ENCODE measurements around the gene RALGAPA2. TPM values are rescaled to one million over a fixed set of nuclear protein-coding genes. Genes with fewer than 3 reads are reported as not detected.

Gene RALGAPA2
- total RNA-seq, 2 donors from 2014 or later: 27.8 to 28.5 TPM

DNA sequence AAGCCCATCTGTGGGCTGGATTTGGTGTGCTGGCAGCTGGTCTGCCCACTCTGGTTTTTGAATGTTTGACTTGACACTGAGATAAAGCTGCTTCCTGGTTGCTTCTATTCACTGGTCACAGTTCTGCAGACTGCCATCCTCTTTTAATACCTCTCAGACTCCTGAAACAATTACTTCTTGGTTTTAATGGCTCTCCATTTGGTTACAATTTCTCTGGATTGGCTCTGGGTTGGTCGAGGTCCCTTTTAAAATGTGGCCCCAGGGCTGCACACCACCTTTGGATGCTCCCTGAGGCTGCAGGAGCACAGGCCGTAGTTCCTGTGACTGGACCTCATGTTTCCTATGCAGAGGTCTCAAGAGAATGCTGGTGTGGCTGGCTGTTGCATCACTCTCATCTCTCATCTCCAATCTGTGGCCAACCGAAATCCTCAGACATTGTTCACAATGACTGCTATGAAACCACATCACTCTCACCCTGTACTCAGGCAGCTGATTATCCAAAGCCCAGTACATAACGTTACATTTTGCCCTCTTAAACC lies 246.0 kb downstream of the RALGAPA2 start:
- TF ChIP-seq, protein P1, sequence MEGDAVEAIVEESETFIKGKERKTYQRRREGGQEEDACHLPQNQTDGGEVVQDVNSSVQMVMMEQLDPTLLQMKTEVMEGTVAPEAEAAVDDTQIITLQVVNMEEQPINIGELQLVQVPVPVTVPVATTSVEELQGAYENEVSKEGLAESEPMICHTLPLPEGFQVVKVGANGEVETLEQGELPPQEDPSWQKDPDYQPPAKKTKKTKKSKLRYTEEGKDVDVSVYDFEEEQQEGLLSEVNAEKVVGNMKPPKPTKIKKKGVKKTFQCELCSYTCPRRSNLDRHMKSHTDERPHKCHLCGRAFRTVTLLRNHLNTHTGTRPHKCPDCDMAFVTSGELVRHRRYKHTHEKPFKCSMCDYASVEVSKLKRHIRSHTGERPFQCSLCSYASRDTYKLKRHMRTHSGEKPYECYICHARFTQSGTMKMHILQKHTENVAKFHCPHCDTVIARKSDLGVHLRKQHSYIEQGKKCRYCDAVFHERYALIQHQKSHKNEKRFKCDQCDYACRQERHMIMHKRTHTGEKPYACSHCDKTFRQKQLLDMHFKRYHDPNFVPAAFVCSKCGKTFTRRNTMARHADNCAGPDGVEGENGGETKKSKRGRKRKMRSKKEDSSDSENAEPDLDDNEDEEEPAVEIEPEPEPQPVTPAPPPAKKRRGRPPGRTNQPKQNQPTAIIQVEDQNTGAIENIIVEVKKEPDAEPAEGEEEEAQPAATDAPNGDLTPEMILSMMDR (IDR thresholded peaks at IDR 0.05): no peak
- Histone ChIP-seq H3K4me3 (no peak overlapping the region), H3K4me1 (no peaks in the 10 kb centered on the region), H3K27me3 (no peaks in the 10 kb centered on the region), H3K9me3 (no peaks in the 10 kb centered on the region), H3K27ac (peak overlapping the region in 1 of 2 donors; percentile 11), H3K36me3 (no peaks in the 10 kb centered on the region)
- DNase-seq (ENCODE audit: low spot score): no peak

DNA sequence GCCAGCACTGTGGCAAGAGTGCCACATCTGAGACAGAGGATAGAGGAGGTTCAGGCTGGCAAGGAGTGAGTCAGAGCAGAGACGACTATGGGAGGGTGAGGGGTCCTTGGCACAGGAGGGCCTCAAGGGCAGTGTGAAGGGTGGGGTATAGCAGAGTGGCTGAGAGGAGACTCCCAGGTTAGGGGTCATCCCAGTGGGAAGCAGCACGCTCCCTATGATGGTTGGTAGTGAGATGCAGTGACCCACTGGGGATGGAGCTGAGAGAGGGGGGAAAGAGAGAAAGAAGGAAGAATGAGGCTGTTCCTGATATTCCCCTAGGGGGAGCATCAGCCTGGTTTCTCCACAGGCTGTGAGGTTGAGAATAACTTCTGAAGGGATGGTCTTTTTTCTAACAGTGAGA lies 247.2 kb downstream of the RALGAPA2 start:
- Histone ChIP-seq H3K27me3 (no peaks in the 10 kb centered on the region), H3K4me3 (no peak overlapping the region), H3K9me3 (no peaks in the 10 kb centered on the region), H3K36me3 (no peaks in the 10 kb centered on the region), H3K4me1 (no peaks in the 10 kb centered on the region), H3K27ac (no peak overlapping the region)
- TF ChIP-seq, protein P1 (IDR thresholded peaks at IDR 0.05): peak in 1 of 2 donors; percentile 25
- no peak for DNase-seq (ENCODE audit: low spot score)

DNA sequence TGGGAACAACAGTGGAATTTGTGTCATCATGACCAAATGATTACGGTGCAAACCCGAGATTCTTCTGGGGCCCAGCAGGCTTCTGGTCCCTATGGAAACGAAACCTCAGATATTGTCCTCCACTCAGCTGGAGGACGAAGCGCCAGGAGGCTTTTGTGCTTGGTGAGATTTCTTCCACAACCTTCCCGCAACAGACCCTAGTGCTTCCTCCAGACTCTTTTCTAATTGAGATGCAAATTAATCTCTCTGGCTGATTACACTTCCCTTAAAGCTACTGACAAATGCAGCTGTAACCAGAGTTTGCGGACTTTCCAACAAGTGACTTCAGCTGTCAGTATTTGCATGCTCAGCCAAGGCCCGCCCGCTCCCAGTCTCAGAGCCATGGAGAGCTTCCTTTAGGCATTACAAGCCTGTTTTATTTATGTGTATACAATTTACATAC lies 248.5 kb downstream of the RALGAPA2 start:
- H3K27me3 ChIP-seq: no peaks in the 10 kb centered on the region
- H3K4me1 ChIP-seq: no peaks in the 10 kb centered on the region
- H3K9me3 ChIP-seq: no peaks in the 10 kb centered on the region
- no peak overlapping the region for H3K4me3 ChIP-seq
- TF ChIP-seq, protein P1 (IDR thresholded peaks at IDR 0.05): no peak
- no peaks in the 10 kb centered on the region for H3K36me3 ChIP-seq
- no peak overlapping the region for H3K27ac ChIP-seq
- no peak for DNase-seq (ENCODE audit: low spot score)

DNA sequence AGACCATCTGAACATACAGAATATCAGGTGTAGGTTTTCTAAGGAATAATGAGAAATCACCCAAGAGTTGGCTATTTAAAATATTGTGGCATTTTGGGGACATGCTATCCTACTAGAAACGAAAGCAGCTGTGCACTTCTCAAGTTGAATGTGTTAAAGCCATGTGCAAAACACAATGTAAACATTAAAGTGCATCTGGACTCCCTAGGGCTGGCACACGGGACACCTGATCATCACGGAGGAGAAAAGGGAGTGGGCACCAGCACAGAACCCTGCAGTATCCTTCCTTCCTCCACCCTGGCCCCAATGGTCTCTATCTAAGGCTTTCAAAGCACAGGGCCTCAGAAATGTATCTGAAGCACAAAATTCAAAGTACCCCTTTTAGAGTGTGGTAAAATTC lies 250.3 kb downstream of the RALGAPA2 start:
- TF ChIP-seq, protein P1 (IDR thresholded peaks at IDR 0.05): no peak
- no peaks in the 10 kb centered on the region for H3K4me1 ChIP-seq

DNA sequence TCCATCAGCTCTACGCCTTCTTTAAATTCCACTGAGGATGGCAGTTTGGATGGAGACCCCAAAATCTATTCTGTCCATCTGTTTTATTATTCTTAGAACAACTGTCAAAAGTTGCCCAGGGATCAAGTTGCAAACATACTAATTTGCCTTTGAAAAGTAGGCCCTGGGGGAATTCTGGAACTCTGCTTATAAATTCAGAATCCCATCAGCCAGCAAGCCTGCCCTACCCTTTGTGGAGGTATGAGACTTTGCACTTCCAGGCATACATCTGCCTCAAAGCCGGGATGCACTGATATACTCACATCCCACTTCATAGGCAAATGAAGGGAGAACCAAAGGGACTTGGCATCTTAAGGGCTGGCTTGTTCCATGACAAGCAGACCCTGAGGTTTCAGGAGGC lies 250.9 kb downstream of the RALGAPA2 start:
- Histone ChIP-seq H3K27me3 (no peaks in the 10 kb centered on the region), H3K4me3 (no peak overlapping the region), H3K36me3 (peaks cover 6% of the 10 kb centered on the region), H3K27ac (no peak overlapping the region), H3K9me3 (no peaks in the 10 kb centered on the region), H3K4me1 (no peaks in the 10 kb centered on the region)
- TF ChIP-seq, protein P1 (IDR thresholded peaks at IDR 0.05): no peak
- no peak for DNase-seq (ENCODE audit: low spot score)

More for the DNA sequence above, 250.3 kb downstream of the RALGAPA2 start:
- no peaks in the 10 kb centered on the region for H3K27me3 ChIP-seq
- no peak overlapping the region for H3K27ac ChIP-seq
- H3K4me3 ChIP-seq: no peak overlapping the region
- peaks cover 5% of the 10 kb centered on the region for H3K36me3 ChIP-seq
- no peaks in the 10 kb centered on the region for H3K9me3 ChIP-seq
- DNase-seq (ENCODE audit: low spot score): no peak

DNA sequence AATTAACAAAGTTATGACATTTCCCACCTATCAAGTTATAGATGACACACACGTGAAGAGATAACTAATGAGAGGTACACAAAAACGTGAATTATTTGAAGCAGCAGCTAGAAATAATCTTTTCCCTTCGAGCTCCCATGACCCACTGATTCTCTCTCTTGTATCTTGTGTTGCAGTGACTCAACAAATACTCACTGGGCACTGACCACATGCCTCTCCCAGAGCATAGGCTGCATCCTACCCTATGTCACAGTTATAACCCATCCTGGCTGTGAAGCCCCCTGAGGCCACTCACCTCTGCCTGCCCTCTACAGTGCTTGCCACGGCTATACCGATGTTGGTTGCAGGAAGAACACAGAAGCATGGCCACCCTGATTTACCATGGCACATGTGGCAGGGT lies 252.7 kb downstream of the RALGAPA2 start:
- TF ChIP-seq, protein P1 (IDR thresholded peaks at IDR 0.05): no peak
- Histone ChIP-seq H3K27ac (no peak overlapping the region), H3K9me3 (no peaks in the 10 kb centered on the region), H3K4me3 (no peak overlapping the region), H3K27me3 (no peaks in the 10 kb centered on the region), H3K36me3 (peaks cover 6% of the 10 kb centered on the region), H3K4me1 (peaks cover 0 to 10% of the 10 kb centered on the region in 2 donors)
- DNase-seq (ENCODE audit: low spot score): no peak

All from right atrium auricular region (tissue), 2 donors.